Activated CD8-positive, alpha-beta T cell treated with anti-CD3 and anti-CD28 coated beads for 36 hours (primary cell): Measurements from ENCODE around the gene CEACAM21. TPM values are rescaled to one million over a fixed set of nuclear protein-coding genes. Genes with fewer than 3 reads are reported as not detected.
A peak's percentile ranks its signal among the peaks of the same experiment; 100 is the strongest.

Source experiments
- ATAC-seq: fragments of 200-7000 bp; cut with Tn5 transposase; one replicate; pipeline ENCODE4 v1.10.0; 2021; ENCODE audit warnings: mild to moderate bottlenecking, moderate library complexity
- CTCF ChIA-PET: fragments of 350-600 bp; sonication (Branson Sonifier 250); formaldehyde crosslinking; loops from one replicate; lab custom pipeline; 2021; ENCODE audit warnings: antibody characterized with exemption; lab: Charles Lee
- POLR2A ChIA-PET: fragments of 350-600 bp; sonication (Branson Sonifier 250); formaldehyde crosslinking; loops from one replicate; lab custom pipeline; 2021; ENCODE audit warnings: antibody characterized with exemption; lab: Charles Lee
- DNase-seq: peaks from one replicate; pipeline ENCODE4 v3.0.0-alpha.2; 2020
- H3K27ac Mint-ChIP-seq: one replicate; pipeline ENCODE4 v1.8.0; 2021; ENCODE audit warnings: mild to moderate bottlenecking, mixed read lengths
- H3K27me3 Mint-ChIP-seq: one replicate; pipeline ENCODE4 v1.8.0; 2021; ENCODE audit warnings: mixed read lengths
- H3K36me3 Mint-ChIP-seq: one replicate; pipeline ENCODE4 v1.8.0; 2021; ENCODE audit warnings: low read depth, mixed read lengths
- H3K4me1 Mint-ChIP-seq: one replicate; pipeline ENCODE4 v1.8.0; 2021; ENCODE audit warnings: low read depth, mixed read lengths
- H3K4me3 Mint-ChIP-seq: one replicate; pipeline ENCODE4 v1.8.0; 2021; ENCODE audit warnings: mild to moderate bottlenecking, moderate library complexity, mixed read lengths
- H3K9me3 Mint-ChIP-seq: one replicate; pipeline ENCODE4 v1.8.0; 2021; ENCODE audit warnings: mixed read lengths
- intact Hi-C: fragments of 100-400 bp; cut with micrococcal nuclease; formaldehyde crosslinking; loops from one replicate; pipeline ENCODE4 v1.10.0; 2022
- total RNA-seq, 2 experiments: library from RNA; stranded (reverse); gene quantifications; one replicate each; pipeline ENCODE4 v1.2.3, GENCODE V29; 2021
- TF ChIP-seq, protein P1 (sequence below): fragments of 200-600 bp; IDR thresholded peaks from one replicate; pipeline ENCODE4 v1.8.0; 2022; ENCODE audit warnings: antibody characterized with exemption, mild to moderate bottlenecking

Gene CEACAM21
- total RNA-seq, 2 experiments from 2014 or later = 17.7 to 19.8 TPM

DNA sequence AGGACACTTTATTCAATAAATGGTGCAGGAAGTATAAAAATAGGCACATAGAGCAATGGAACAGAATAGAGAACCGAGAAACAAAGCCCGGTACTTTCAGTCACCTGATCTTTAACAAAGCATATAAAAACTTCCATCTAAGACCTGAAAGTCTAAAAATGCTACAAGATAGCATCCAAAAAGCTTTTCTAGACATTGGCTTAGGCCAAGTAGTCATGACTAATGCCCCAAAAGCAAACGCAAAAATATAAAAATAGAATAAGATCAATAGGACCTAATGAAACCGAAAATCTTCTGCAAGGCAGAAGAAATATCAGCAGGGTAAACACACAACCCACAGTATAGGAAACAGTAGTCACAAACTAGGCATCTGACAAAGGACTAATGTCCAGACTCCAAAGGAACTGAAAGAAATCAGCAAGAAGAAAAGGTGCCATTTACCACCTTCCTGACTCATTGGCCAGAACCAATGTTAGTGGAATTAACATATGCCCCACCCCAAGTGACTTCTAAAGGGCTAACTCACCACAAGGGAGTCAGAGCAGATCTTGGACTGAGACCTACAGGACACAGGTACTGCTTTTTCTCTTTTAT lies 40.8 kb upstream of the CEACAM21 start:
- DNase-seq (no peak), ATAC-seq (peak; percentile 65)
- TF ChIP-seq, protein P1, sequence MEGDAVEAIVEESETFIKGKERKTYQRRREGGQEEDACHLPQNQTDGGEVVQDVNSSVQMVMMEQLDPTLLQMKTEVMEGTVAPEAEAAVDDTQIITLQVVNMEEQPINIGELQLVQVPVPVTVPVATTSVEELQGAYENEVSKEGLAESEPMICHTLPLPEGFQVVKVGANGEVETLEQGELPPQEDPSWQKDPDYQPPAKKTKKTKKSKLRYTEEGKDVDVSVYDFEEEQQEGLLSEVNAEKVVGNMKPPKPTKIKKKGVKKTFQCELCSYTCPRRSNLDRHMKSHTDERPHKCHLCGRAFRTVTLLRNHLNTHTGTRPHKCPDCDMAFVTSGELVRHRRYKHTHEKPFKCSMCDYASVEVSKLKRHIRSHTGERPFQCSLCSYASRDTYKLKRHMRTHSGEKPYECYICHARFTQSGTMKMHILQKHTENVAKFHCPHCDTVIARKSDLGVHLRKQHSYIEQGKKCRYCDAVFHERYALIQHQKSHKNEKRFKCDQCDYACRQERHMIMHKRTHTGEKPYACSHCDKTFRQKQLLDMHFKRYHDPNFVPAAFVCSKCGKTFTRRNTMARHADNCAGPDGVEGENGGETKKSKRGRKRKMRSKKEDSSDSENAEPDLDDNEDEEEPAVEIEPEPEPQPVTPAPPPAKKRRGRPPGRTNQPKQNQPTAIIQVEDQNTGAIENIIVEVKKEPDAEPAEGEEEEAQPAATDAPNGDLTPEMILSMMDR = no peak
- Mint-ChIP-seq H3K36me3 (peaks cover 24% of the 10 kb centered on the region), H3K4me1 (peaks cover 70% of the 10 kb centered on the region), H3K9me3 (peaks cover 11% of the 10 kb centered on the region), H3K27me3 (peaks cover 14% of the 10 kb centered on the region), H3K27ac (peak overlapping the region; percentile 88), H3K4me3 (peak overlapping the region; percentile 62)
- intact Hi-C loops = no loop called here
- POLR2A ChIA-PET = no interaction called here
- CTCF ChIA-PET = interaction anchor here (1.0 to 2.1 kb wide), 4 partner anchors 11 to 85 kb away, joined by 3 to 8 read pairs (median 6); no protein-coding TSS in a partner anchor

DNA sequence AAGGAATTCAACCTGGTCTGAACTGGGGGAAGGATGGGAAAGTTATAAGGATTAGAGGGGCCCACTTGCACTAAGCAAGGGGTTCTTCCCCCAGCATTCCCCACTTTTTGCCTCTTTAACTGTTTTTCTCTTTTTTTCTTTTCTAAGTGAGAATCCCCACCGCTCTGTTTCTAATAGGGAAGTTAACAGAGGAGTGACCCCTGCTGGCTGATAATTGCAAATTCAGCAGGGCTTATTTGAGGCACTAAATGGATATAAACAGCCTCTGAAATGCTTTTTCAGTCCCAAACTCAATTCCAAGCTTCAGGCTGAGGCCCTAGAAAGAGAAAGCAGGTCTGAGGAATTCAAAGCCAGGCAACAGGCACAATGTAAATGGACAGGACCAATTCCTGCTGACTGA lies 38.2 kb upstream of the CEACAM21 start:
- intact Hi-C loops = no loop called here
- Mint-ChIP-seq H3K36me3 (peaks cover 15% of the 10 kb centered on the region), H3K4me3 (no peak overlapping the region), H3K27me3 (peaks cover 7% of the 10 kb centered on the region), H3K4me1 (peaks cover 60% of the 10 kb centered on the region), H3K27ac (no peak overlapping the region), H3K9me3 (no peaks in the 10 kb centered on the region)
- ATAC-seq (no peak), DNase-seq (peak; percentile 64)
- ChIA-PET CTCF (interaction anchor here (0.6 to 2.5 kb wide), 8 partner anchors 24 to 98 kb away, joined by 3 to 14 read pairs (median 4); partner anchors contain the start of gene DMAC2), POLR2A (interaction anchor here (1.3 to 2.3 kb wide), 3 partner anchors 10 to 28 kb away, joined by 3 to 6 read pairs (median 4); no protein-coding TSS in a partner anchor)
- TF ChIP-seq, protein P1 = peak; percentile 71

DNA sequence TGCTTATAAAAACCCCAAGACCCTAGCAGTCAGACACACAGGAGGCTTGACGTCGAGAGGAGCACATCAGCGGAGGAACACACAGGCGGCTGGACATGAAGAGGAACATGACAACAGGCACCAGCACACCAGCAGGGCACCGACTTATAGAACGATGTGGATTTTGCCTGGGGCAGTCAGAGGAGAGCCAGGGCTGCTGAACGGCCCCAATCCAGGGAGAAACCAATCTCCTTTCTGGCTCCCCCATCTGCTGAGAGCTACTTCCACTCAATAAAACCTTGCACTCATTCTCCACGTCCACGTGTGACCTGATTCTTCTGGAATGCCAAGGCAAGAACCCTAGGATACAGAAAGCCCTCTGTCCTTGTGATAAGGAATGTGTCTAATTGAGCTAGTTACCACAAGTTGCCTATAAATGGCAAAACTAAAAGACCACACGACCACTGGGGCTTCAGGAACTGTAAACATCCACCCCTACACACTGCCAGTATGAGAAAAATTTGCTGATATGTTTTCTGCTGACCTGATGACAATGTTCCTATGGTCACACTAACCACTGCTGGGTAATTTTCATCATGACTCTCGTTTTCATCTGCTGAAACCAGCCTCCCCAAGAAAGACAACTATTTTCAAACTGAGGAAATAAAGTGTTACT lies 35.8 kb upstream of the CEACAM21 start:
- ChIA-PET CTCF (interaction anchor here (0.6 to 4.6 kb wide), 8 partner anchors 14 to 91 kb away, joined by 3 to 21 read pairs (median 6); partner anchors contain the start of gene CEACAM21), POLR2A (interaction anchor here (1.6 kb wide), 1 partner anchor 9 kb away, joined by 5 read pairs; no protein-coding TSS in a partner anchor)
- intact Hi-C loops = no loop called here
- peaks cover 15% of the 10 kb centered on the region for H3K36me3 Mint-ChIP-seq
- H3K27ac Mint-ChIP-seq = no peak overlapping the region
- TF ChIP-seq, protein P1 = no peak
- H3K4me3 Mint-ChIP-seq = no peak overlapping the region
- DNase-seq (no peak), ATAC-seq (no peak)
- H3K4me1 Mint-ChIP-seq = peaks cover 54% of the 10 kb centered on the region
- peaks cover 5% of the 10 kb centered on the region for H3K27me3 Mint-ChIP-seq
- no peaks in the 10 kb centered on the region for H3K9me3 Mint-ChIP-seq

DNA sequence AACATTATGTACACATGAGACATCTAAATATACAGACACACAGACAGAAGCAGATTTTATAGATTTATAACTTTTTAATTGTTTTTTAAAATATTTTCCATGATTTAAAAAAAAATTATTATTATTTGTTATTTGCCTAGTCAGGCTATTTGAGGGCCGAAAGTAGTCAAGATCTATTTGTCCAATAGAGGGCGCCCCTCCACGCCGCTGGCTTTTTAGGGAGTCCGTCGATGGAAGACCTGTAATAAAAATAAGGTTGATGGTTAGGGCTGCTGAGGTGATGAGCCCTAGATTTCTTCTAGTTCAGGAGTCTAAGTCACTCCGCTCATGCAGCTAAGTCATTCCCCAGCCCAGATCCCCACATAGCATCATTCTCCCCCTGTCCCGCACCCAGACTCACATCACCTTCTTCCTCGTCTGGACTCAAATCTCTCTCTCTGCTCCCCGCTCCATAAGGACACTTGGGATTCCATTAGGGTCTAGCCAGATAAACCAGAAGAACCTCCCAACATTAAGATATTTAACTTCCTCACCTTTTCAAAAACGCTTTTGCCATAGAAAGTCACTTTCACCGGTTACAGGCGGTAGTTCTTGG lies 33.9 kb upstream of the CEACAM21 start:
- POLR2A ChIA-PET = interaction anchor here (0.9 to 1.4 kb wide), 2 partner anchors 10 to 12 kb away, joined by 3 read pairs; no protein-coding TSS in a partner anchor
- CTCF ChIA-PET = interaction anchor here (0.7 to 4.6 kb wide), 12 partner anchors 10 to 93 kb away, joined by 3 to 21 read pairs (median 4); no protein-coding TSS in a partner anchor
- intact Hi-C loops = no loop called here
- Mint-ChIP-seq H3K4me1 (peaks cover 51% of the 10 kb centered on the region), H3K36me3 (peaks cover 9% of the 10 kb centered on the region), H3K27me3 (peaks cover 5% of the 10 kb centered on the region), H3K4me3 (peak overlapping the region; percentile 7), H3K27ac (peak overlapping the region; percentile 64), H3K9me3 (no peaks in the 10 kb centered on the region)
- TF ChIP-seq, protein P1 = peak; percentile 74
- ATAC-seq (peak; percentile 9), DNase-seq (peak; percentile 88)
